Right lobe of liver (tissue), 6 donors: ENCODE data around the gene FBL. TPM values are rescaled to one million over a fixed set of nuclear protein-coding genes. Genes with fewer than 3 reads are reported as not detected.
"Not testable (repeated sequence)": the region's sequence is repeated elsewhere in the genome, so short reads cannot be mapped to it uniquely, and the experiment has no call there.

Experiments used
- ATAC-seq, 4 donors: fragments of 200-7000 bp; cut with Tn5 transposase; one replicate each; pipeline ENCODE4 v1.9.1; 2020; ENCODE audit warnings: mild to moderate bottlenecking in 4 of 4, moderate library complexity in 4 of 4
- DNase-seq, 3 donors: peaks; one replicate each; pipeline ENCODE4 v3.0.0-alpha.2; 2020
- H3K27ac ChIP-seq, 3 donors: fragments of 200-600 bp; one replicate each; pipeline ENCODE4 v1.8.0; 2022
- H3K27me3 ChIP-seq, 2 donors: fragments of 200-600 bp; one replicate each; pipeline ENCODE4 v1.8.0; 2022
- H3K36me3 ChIP-seq, 4 donors: fragments of 200-600 bp; sonication (generic) in 1 of 4; one replicate each; pipeline versions ENCODE4 v1.5.1 to v1.8.0; 2017 to 2022; ENCODE audit warnings: control low read depth in 1 of 4
- H3K4me1 ChIP-seq, 4 donors: fragments of 200-600 bp; sonication (generic) in 1 of 4; one replicate each; pipeline versions ENCODE4 v1.5.1 to v1.8.0; 2017 to 2022; ENCODE audit warnings: control low read depth in 1 of 4
- H3K4me3 ChIP-seq, 3 donors: fragments of 200-600 bp; one replicate each; pipeline ENCODE4 v1.8.0; 2022
- H3K9me3 ChIP-seq, 4 donors: fragments of 200-600 bp; sonication (generic) in 1 of 4; one replicate each; pipeline versions ENCODE4 v1.5.1 to v1.8.0; 2017 to 2022; ENCODE audit warnings: control low read depth in 1 of 4
- POLR2A ChIP-seq: fragments of 450-650 bp; IDR thresholded peaks from one replicate; pipeline ENCODE4 v1.6.1; 2017; ENCODE audit warnings: antibody characterized with exemption, mild to moderate bottlenecking
- WGBS: methylation state at CpG from one replicate; pipeline ENCODE4 v1.1.6; 2018; ENCODE audit warnings: low coverage, low lambda C conversion rate; ENCODE audit not compliant: insufficient coverage; ENCODE audit errors: missing lambda C conversion rate; 5-methylcytosine and 5-hydroxymethylcytosine counted together
- intact Hi-C, 2 donors: fragments of 100-400 bp; cut with DNase I; formaldehyde crosslinking; loops; one replicate each; pipeline versions ENCODE4 v1.11.2 to v1.14.1; 2022
- total RNA-seq, 6 experiments: library from RNA; depleted of rRNA in 2 of 6; stranded (reverse); fragments of >200 nt in 2 of 6; fragmentation: NEBNext Ultra II Directional in 3 of 6; extraction: Animal tissue kit (Norgen Biotek cat#: 25700) in 3 of 6; gene quantifications; one replicate each; pipeline versions ENCODE4 v1.1.0 to v1.2.4, GENCODE V29; 2016 to 2023
- TF ChIP-seq, protein P1 (sequence below), 4 donors: fragments of 200-600 bp in 3 of 4; fragments of 450-650 bp in 1 of 4; IDR thresholded peaks; one replicate each; pipeline versions ENCODE4 v1.5.1 to v1.8.0; 2016 to 2022; ENCODE audit warnings: antibody characterized with exemption in 4 of 4, mild to moderate bottlenecking in 2 of 4
- donor health status: DM: no; HTN: yes; CAD: no.
- donor health status: DM: no; HTN: no; CAD: no.
- donor health status: DM: no; HTN: no; CAD: no.
- donor health status: DM: no; HTN: yes; CAD: no.
- donor health status: DM: no; HTN: yes; CAD: no.

FBL gene
- total RNA-seq, 6 experiments from 2014 or later, result 46.1 to 76.2 (median 51.4) TPM

DNA sequence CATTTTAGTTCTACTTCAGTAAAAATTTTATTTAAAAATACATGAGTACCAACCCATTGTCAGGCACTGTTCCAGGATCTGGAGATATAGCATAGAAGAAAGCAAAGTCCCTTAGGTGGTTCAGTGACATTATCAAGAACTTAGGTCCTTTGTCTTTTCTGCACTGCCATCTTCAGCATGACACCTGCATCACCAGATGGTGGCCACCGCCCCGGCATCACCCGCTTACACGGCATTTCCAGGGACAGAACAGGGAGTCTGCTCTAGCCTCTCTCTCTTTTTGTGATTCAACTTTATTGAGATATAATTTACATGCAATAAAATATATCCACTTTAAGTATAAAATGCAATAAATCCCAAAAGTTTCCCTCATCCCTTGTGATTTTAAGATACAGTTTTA is 35.8 kb downstream of the FBL start:
- no peaks in the 10 kb centered on the region for H3K4me1 ChIP-seq
- no peak for TF ChIP-seq POLR2A
- TF ChIP-seq, protein P1, sequence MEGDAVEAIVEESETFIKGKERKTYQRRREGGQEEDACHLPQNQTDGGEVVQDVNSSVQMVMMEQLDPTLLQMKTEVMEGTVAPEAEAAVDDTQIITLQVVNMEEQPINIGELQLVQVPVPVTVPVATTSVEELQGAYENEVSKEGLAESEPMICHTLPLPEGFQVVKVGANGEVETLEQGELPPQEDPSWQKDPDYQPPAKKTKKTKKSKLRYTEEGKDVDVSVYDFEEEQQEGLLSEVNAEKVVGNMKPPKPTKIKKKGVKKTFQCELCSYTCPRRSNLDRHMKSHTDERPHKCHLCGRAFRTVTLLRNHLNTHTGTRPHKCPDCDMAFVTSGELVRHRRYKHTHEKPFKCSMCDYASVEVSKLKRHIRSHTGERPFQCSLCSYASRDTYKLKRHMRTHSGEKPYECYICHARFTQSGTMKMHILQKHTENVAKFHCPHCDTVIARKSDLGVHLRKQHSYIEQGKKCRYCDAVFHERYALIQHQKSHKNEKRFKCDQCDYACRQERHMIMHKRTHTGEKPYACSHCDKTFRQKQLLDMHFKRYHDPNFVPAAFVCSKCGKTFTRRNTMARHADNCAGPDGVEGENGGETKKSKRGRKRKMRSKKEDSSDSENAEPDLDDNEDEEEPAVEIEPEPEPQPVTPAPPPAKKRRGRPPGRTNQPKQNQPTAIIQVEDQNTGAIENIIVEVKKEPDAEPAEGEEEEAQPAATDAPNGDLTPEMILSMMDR (IDR thresholded peaks at IDR 0.05), result no peak
- WGBS, result 78% methylated on average over 4 of the region's 4 CpGs
- H3K27ac ChIP-seq, result no peak overlapping the region
- DNase-seq (no peak), ATAC-seq (no peak)
- H3K4me3 ChIP-seq, result no peak overlapping the region
- intact Hi-C loops, result no loop called here
- H3K9me3 ChIP-seq, result no peaks in the 10 kb centered on the region
- H3K36me3 ChIP-seq, result no peaks in the 10 kb centered on the region
- no peaks in the 10 kb centered on the region for H3K27me3 ChIP-seq

DNA sequence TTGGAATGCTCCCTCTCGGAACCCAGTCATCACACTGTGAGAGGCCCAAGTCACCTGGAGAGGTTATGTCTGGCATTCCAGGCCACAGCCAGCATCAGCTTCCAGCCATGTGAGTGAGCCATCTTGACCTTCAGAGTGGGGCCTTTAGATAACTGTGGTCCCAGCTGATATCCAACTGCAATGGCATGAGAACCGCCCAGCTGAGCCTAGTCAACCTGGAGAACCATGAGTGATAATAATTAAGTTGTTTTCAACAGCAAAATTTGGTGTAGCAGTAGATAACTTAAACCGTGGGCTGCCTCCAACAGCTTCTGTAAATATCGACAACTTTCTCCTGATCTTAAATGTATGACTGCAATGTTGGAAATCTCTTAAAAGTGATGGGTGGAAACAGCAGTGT is 36.8 kb downstream of the FBL start:
- Histone ChIP-seq H3K27me3 (no peaks in the 10 kb centered on the region), H3K27ac (no peak overlapping the region), H3K4me1 (no peaks in the 10 kb centered on the region), H3K9me3 (no peaks in the 10 kb centered on the region), H3K4me3 (no peak overlapping the region), H3K36me3 (no peaks in the 10 kb centered on the region)
- intact Hi-C loops, result no loop called here
- no peak for ATAC-seq
- DNase-seq, result no peak
- TF ChIP-seq, protein P1 (IDR thresholded peaks at IDR 0.05), result no peak
- TF ChIP-seq POLR2A, result no peak
- 76% methylated on average over 3 of the region's 4 CpGs for WGBS

DNA sequence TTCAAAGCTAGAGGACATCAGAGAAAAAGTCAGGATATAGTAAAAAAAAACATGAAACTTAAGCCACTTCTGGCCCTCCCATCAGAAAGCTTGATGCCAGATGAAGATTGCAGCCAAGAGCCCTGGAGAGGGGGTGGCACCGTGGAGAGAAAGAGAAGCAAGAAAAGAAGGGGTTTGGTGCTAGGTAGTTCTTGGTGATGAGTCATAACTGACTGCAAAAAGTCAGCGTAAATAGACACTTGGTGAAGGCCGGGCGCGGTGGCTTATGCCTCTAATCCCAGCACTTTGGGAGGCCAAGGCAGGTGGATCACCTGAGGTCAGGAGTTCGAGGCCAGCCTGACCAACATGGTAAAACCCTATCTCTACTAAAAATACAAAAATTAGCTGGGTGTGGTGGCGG is 37.5 kb downstream of the FBL start:
- WGBS, result 74% methylated on average over 4 of the region's 7 CpGs
- H3K27ac ChIP-seq, H3K36me3 ChIP-seq, H3K9me3 ChIP-seq, H3K27me3 ChIP-seq, ATAC-seq, intact Hi-C loops, H3K4me3 ChIP-seq, DNase-seq, H3K4me1 ChIP-seq: not testable (repeated sequence)

DNA sequence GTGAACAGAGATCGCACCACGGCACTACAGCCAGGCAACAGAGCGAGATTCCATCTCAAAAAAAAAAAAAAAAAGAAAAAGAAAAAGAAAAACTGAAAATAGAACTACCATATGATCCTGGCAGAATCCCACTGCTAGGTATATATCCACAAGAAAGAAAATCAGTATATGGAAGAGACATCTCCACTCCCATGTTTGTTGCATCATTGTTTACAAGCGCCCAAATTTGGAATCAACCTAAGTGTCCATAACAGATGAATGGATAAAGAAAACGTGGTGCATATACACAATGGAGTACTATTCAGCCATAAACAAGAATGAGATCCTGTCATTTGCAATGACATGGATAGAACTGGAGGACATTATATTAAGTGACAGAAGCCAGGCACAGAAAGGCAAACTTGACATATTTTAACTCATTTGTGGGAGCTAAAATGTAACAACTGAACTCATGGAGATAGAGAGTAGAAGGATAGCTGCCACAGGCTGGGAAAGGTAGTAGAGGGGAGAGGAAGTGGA is 38.3 kb downstream of the FBL start:
- Histone ChIP-seq H3K4me3 (no peak overlapping the region), H3K36me3 (no peaks in the 10 kb centered on the region), H3K9me3 (no peaks in the 10 kb centered on the region), H3K27me3 (no peaks in the 10 kb centered on the region), H3K4me1 (no peaks in the 10 kb centered on the region), H3K27ac (no peak overlapping the region)
- intact Hi-C loops, result no loop called here
- WGBS, result 66% methylated on average over 5 of the region's 5 CpGs
- ATAC-seq, result no peak
- no peak for TF ChIP-seq POLR2A
- TF ChIP-seq, protein P1 (IDR thresholded peaks at IDR 0.05), result no peak
- no peak for DNase-seq

DNA sequence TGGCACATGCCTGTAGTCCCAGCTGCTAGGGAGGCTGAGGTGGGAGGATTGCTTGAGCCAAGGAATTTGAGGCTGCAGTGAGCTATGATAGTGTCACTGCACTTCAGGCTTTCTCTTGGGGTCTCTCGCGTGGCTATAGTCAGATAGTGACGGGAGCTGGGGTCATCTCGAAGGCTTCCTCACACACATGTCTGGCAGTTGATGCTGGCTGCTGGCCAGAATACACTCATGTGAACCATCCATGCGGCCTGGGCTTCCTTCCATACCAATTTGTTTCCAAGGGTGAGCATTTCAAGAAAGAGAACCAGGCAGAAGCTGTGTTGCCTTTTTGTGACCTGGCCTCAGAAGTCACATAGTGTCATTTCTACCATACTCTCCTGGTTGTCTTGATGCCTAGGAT is 41.1 kb downstream of the FBL start:
- 50% methylated on average over 1 of the region's 5 CpGs for WGBS
- ATAC-seq, result no peak
- intact Hi-C loops, result no loop called here

More for the DNA sequence above, 41.1 kb downstream of the FBL start:
- H3K4me1 ChIP-seq, result no peaks in the 10 kb centered on the region
- H3K9me3 ChIP-seq, result no peaks in the 10 kb centered on the region
- H3K36me3 ChIP-seq, result no peaks in the 10 kb centered on the region
- TF ChIP-seq, protein P1 (IDR thresholded peaks at IDR 0.05), result no peak
- TF ChIP-seq POLR2A, result no peak
- DNase-seq, result no peak
- H3K4me3 ChIP-seq, result no peak overlapping the region
- no peaks in the 10 kb centered on the region for H3K27me3 ChIP-seq
- H3K27ac ChIP-seq, result no peak overlapping the region
